H1 (cell line): Measurements from ENCODE around the gene CBX2. TPM values are rescaled to one million over a fixed set of nuclear protein-coding genes. Genes with fewer than 3 reads are reported as not detected.

Source experiments
- CTCF ChIA-PET: fragments of 300-600 bp; sonication (Branson Sonifier 250); formaldehyde crosslinking; loops from one replicate; lab custom pipeline; 2021; ENCODE audit not compliant: partially characterized antibody; lab: Charles Lee
- POLR2A ChIA-PET: fragments of 300-600 bp; sonication (Branson Sonifier 250); formaldehyde crosslinking; loops from one replicate; lab custom pipeline; 2021; ENCODE audit warnings: inconsistent platforms; ENCODE audit not compliant: partially characterized antibody; lab: Charles Lee
- DNase-seq, 2 experiments: peaks; one replicate each; pipeline versions ENCODE4 v3.0.0 to v3.0.0-alpha.2; 2010 to 2022; ENCODE audit warnings: low spot score in 2 of 2, low read depth in 1 of 2, mixed read lengths in 1 of 2
- FAIRE-seq: peaks from 2 replicates; lab custom pipeline; 2011; peaks lifted over from hg19 to GRCh38; lab: Jason Lieb, UNC
- H2AFZ ChIP-seq: 2 replicates; pipeline ENCODE4 v1.8.1; 2012; ENCODE audit warnings: low read length, inconsistent platforms
- H2AK5ac ChIP-seq: 2 replicates; pipeline ENCODE4 v1.6.1; 2013; ENCODE audit warnings: low read depth, low read length
- H2BK120ac ChIP-seq: replicated peaks from 2 replicates; pipeline ENCODE3; 2013; ENCODE audit warnings: low read depth, low read length, inconsistent platforms
- H2BK12ac ChIP-seq: 2 replicates; pipeline ENCODE4 v1.6.1; 2013; ENCODE audit warnings: low read depth, low read length
- H2BK15ac ChIP-seq: 2 replicates; pipeline ENCODE4 v1.6.1; 2013; ENCODE audit warnings: low read length
- H2BK20ac ChIP-seq: 2 replicates; pipeline ENCODE4 v1.6.1; 2013; ENCODE audit warnings: low read length
- H2BK5ac ChIP-seq: 2 replicates; pipeline ENCODE4 v1.6.1; 2013; ENCODE audit warnings: low read depth, low read length
- H3K14ac ChIP-seq: 2 replicates; pipeline ENCODE4 v1.6.1; 2013; ENCODE audit warnings: inconsistent platforms; ENCODE audit not compliant: insufficient read length
- H3K18ac ChIP-seq: 2 replicates; pipeline ENCODE4 v1.6.1; 2013; ENCODE audit warnings: low read length; ENCODE audit errors: extremely low read depth
- H3K23ac ChIP-seq: 2 replicates; pipeline ENCODE4 v1.6.1; 2013; ENCODE audit warnings: inconsistent platforms; ENCODE audit not compliant: insufficient read length
- H3K23me2 ChIP-seq: 2 replicates; pipeline ENCODE4 v1.6.1; 2013; ENCODE audit warnings: low read depth, low read length
- H3K27ac ChIP-seq: 2 replicates; pipeline ENCODE4 v1.6.1; 2011; ENCODE audit warnings: low read depth, low read length, inconsistent platforms
- H3K27me3 ChIP-seq, 4 experiments: replicated peaks in 1 of 4; 1 replicate in 1 of 4; 2 replicates in 3 of 4; pipeline versions ENCODE4 v1.6.1 to v1.8.1; 2011 to 2013; ENCODE audit warnings: low read length in 3 of 4, mild to moderate bottlenecking in 3 of 4, inconsistent platforms in 2 of 4, mixed read lengths in 2 of 4, moderate library complexity in 1 of 4; ENCODE audit not compliant: control insufficient read depth in 3 of 4, insufficient read depth in 3 of 4; ENCODE audit errors: extremely low read depth in 1 of 4
- H3K36me3 ChIP-seq, 4 experiments: 2 replicates each; pipeline versions ENCODE4 v1.6.1 to v1.8.1; 2011 to 2013; ENCODE audit warnings: mild to moderate bottlenecking in 4 of 4, low read length in 3 of 4, moderate library complexity in 2 of 4, control low read depth in 1 of 4, inconsistent platforms in 1 of 4; ENCODE audit not compliant: insufficient read depth in 4 of 4, control insufficient read depth in 2 of 4
- H3K4ac ChIP-seq: replicated peaks from 2 replicates; pipeline ENCODE3; 2013; ENCODE audit warnings: low read length, low read depth, mixed read lengths, inconsistent platforms; ENCODE audit not compliant: insufficient read length
- H3K4me1 ChIP-seq, 4 experiments: replicated peaks in 1 of 4; 1 replicate in 1 of 4; 2 replicates in 3 of 4; pipeline versions ENCODE4 v1.6.1 to v1.8.1; 2011 to 2013; ENCODE audit warnings: low read length in 3 of 4, inconsistent platforms in 2 of 4, mixed read lengths in 1 of 4; ENCODE audit not compliant: insufficient read depth in 4 of 4, control insufficient read depth in 3 of 4
- H3K4me2 ChIP-seq, 2 experiments: 2 replicates each; pipeline versions ENCODE4 v1.6.1 to v1.8.1; 2011 to 2013; ENCODE audit warnings: low read depth in 2 of 2, low read length in 2 of 2, control low read depth in 1 of 2, inconsistent platforms in 1 of 2, mild to moderate bottlenecking in 1 of 2; ENCODE audit not compliant: insufficient read depth in 1 of 2
- H3K4me3 ChIP-seq, 4 experiments: fragments of 200-600, 300-600 bp in 1 of 4; sonication (generic), shearing (Covaris generic), sonication (Bioruptor Twin) in 1 of 4; 2 replicates each; pipeline versions ENCODE4 v1.5.1 to v1.8.1; 2011 to 2016; ENCODE audit warnings: low read length in 4 of 4, low read depth in 3 of 4, control low read depth in 2 of 4, inconsistent platforms in 2 of 4, mild to moderate bottlenecking in 2 of 4, mixed read lengths in 1 of 4, moderate library complexity in 1 of 4; ENCODE audit not compliant: insufficient read depth in 2 of 4; ENCODE audit errors: extremely low read depth in 1 of 4
- H3K56ac ChIP-seq: replicated peaks from 2 replicates; pipeline ENCODE3; 2013; ENCODE audit warnings: low read depth, mild to moderate bottlenecking, mixed read lengths, low read length, inconsistent platforms; ENCODE audit not compliant: insufficient read length
- H3K79me1 ChIP-seq: 2 replicates; pipeline ENCODE4 v1.6.1; 2013; ENCODE audit warnings: low read depth, low read length, control low read depth
- H3K79me2 ChIP-seq, 2 experiments: 2 replicates each; pipeline versions ENCODE4 v1.6.1 to v1.8.1; 2012 to 2013; ENCODE audit warnings: low read length in 2 of 2, mild to moderate bottlenecking in 2 of 2, inconsistent platforms in 1 of 2; ENCODE audit not compliant: insufficient read depth in 2 of 2, control insufficient read depth in 1 of 2
- H3K9ac ChIP-seq, 4 experiments: replicated peaks in 1 of 4; 1 replicate in 1 of 4; 2 replicates in 3 of 4; pipeline versions ENCODE4 v1.6.1 to v1.8.1; 2011 to 2013; ENCODE audit warnings: low read depth in 3 of 4, low read length in 3 of 4, control low read depth in 2 of 4, mild to moderate bottlenecking in 2 of 4, moderate library complexity in 2 of 4, inconsistent platforms in 1 of 4; ENCODE audit errors: extremely low read depth in 1 of 4
- H3K9me3 ChIP-seq, 2 experiments: 2 replicates each; pipeline versions ENCODE4 v1.6.1 to v1.8.1; 2012 to 2013; ENCODE audit warnings: mild to moderate bottlenecking in 2 of 2, moderate library complexity in 2 of 2, control low read depth in 1 of 2, inconsistent platforms in 1 of 2, low read depth in 1 of 2, low read length in 1 of 2, mixed read lengths in 1 of 2; ENCODE audit not compliant: insufficient read depth in 2 of 2
- H4K20me1 ChIP-seq, 2 experiments: replicated peaks in 1 of 2; 2 replicates each; pipeline versions ENCODE3 to v1.8.1; 2011 to 2013; ENCODE audit warnings: inconsistent platforms in 2 of 2, low read length in 2 of 2, mild to moderate bottlenecking in 1 of 2; ENCODE audit not compliant: insufficient read depth in 2 of 2, control insufficient read depth in 1 of 2
- H4K5ac ChIP-seq: 2 replicates; pipeline ENCODE4 v1.6.1; 2013; ENCODE audit warnings: low read length, low read depth, mixed read lengths, inconsistent platforms; ENCODE audit not compliant: insufficient read length
- H4K8ac ChIP-seq: 2 replicates; pipeline ENCODE4 v1.8.0; 2013; ENCODE audit warnings: mild to moderate bottlenecking, moderate library complexity, low read length, inconsistent platforms; ENCODE audit not compliant: insufficient read depth; ENCODE audit errors: extremely low read depth
- H4K91ac ChIP-seq: replicated peaks from 2 replicates; pipeline ENCODE3; 2013; ENCODE audit warnings: low read length, mixed read lengths, inconsistent platforms; ENCODE audit not compliant: insufficient read length
- ATF3 ChIP-seq: IDR thresholded peaks from 2 replicates; pipeline ENCODE4 v1.6.1; 2011; ENCODE audit warnings: low read depth, mild to moderate bottlenecking, low read length; ENCODE audit not compliant: insufficient read depth
- EGR1 ChIP-seq: IDR thresholded peaks from 2 replicates; pipeline ENCODE4 v1.6.1; 2011; ENCODE audit warnings: low read depth, low read length, borderline replicate concordance
- EZH2 ChIP-seq: fragments of 200-600 bp; sonication (generic); IDR thresholded peaks from 2 replicates; pipeline ENCODE4 v1.7.1; 2012; ENCODE audit warnings: low read depth, mild to moderate bottlenecking, moderate library complexity, low read length, inconsistent platforms; ENCODE audit not compliant: severe bottlenecking
- KDM5A ChIP-seq: fragments of 200-600 bp; IDR thresholded peaks from 2 replicates; pipeline ENCODE4 v1.7.1; 2012; ENCODE audit warnings: mild to moderate bottlenecking, low read length, inconsistent platforms, mixed read lengths
- POLR2AphosphoS5 ChIP-seq: IDR thresholded peaks from 2 replicates; pipeline ENCODE4 v1.6.1; 2011; ENCODE audit warnings: low read depth, low read length
- WGBS, 2 experiments: shearing (Covaris generic) in 1 of 2; methylation state at CpG; one replicate each; pipeline versions ENCODE4 v1.1.6 to v1.1.7; 2013 to 2015; ENCODE audit warnings: low lambda C conversion rate in 2 of 2, mixed read lengths in 2 of 2, inconsistent platforms in 1 of 2, low coverage in 1 of 2, missing lambda C conversion rate in 1 of 2; ENCODE audit not compliant: insufficient replicate concordance in 2 of 2, insufficient coverage in 1 of 2, insufficient read length in 1 of 2; ENCODE audit errors: extremely low coverage in 1 of 2, missing lambda C conversion rate in 1 of 2; 5-methylcytosine and 5-hydroxymethylcytosine counted together
- polyA plus RNA-seq, 7 experiments: library from polyadenylated mRNA; depleted of rRNA in 3 of 7; stranded (reverse) in 5 of 7; unstranded in 2 of 7; fragments of >200 nt in 5 of 7; fragments of 200-250 nt in 2 of 7; gene quantifications; 1 replicate in 5 of 7; 2 replicates in 1 of 7; 4 replicates in 1 of 7; pipeline versions ENCODE4 v1.2.1 to v1.2.3, GENCODE V29; 2011 to 2013; ENCODE audit warnings: missing spikeins in 2 of 7, mixed read lengths in 2 of 7
- total RNA-seq: library from RNA; stranded (reverse); fragmentation: NEBNext Ultra II Directional; extraction: Animal tissue kit (Norgen Biotek cat#: 25700); gene quantifications from 2 replicates; pipeline ENCODE4 v1.2.1, GENCODE V29; 2021

Gene CBX2
- total and polyA plus RNA-seq, 2 of the 8 experiments (the other 6 are each of a cell fraction or from before 2014, with no cell fraction given), result 64.3 to 83.9 TPM

GRCh38 chr17:79730769-79731483 lies 47.0 kb upstream of the CBX2 start, which contains the start of gene ENPP7:
ENPP7 (plus strand) TSS chr17:79730943; CDS start chr17:79731140, 197 bp downstream.
- Histone ChIP-seq H2BK15ac (no peak within 1 kb of the TSS), H2AK5ac (no peak within 1 kb of the TSS), H3K79me2 (no peaks in the 10 kb centered on the region), H2BK20ac (no peak within 1 kb of the TSS), H3K4ac (no peak within 1 kb of the TSS), H3K14ac (no peak within 1 kb of the TSS), H2BK120ac (no peak within 1 kb of the TSS), H4K91ac (no peak within 1 kb of the TSS), H3K23me2 (no peaks in the 10 kb centered on the region), H3K27ac (no peak within 1 kb of the TSS), H4K5ac (no peak within 1 kb of the TSS), H4K20me1 (no peaks in the 10 kb centered on the region), H2BK5ac (no peak within 1 kb of the TSS), H3K9me3 (no peaks in the 10 kb centered on the region), H3K4me2 (no peak within 1 kb of the TSS), H3K56ac (no peak within 1 kb of the TSS), H4K8ac (no peak within 1 kb of the TSS), H3K4me1 (peaks cover 0 to 6% (median 0%) of the 10 kb centered on the region in 4 experiments; a peak in 2 of 7 replicates), H3K4me3 (no peak within 1 kb of the TSS), H3K36me3 (no peaks in the 10 kb centered on the region), H3K27me3 (no peaks in the 10 kb centered on the region), H3K9ac (no peak within 1 kb of the TSS), H3K79me1 (no peaks in the 10 kb centered on the region), H2AFZ (no peak within 1 kb of the TSS), H3K18ac (no peak within 1 kb of the TSS), H2BK12ac (no peak within 1 kb of the TSS), H3K23ac (no peak within 1 kb of the TSS)
- WGBS, 2 experiments, result 82% methylated on average over 29 of the region's 33 CpGs; no CpG with 5 or more reads in 1 of the 2 experiments
- TF ChIP-seq ATF3 (no peak), POLR2AphosphoS5 (no peak), EZH2 (no peak), EGR1 (no peak), KDM5A (no peak)
- POLR2A ChIA-PET, result interaction anchor here (0.6 to 1.0 kb wide), 2 partner anchors 10 to 60 kb away, joined by 3 read pairs; no protein-coding TSS in a partner anchor
- CTCF ChIA-PET, result interaction anchor here (1.1 kb wide), 1 partner anchor 8 kb away, joined by 3 read pairs; no protein-coding TSS in a partner anchor
- no peak for DNase-seq
- FAIRE-seq, result no peak
